Smooth muscle cell (in vitro differentiated cells): ENCODE measurements around the gene DPH5. TPM values are rescaled to one million over a fixed set of nuclear protein-coding genes. Genes with fewer than 3 reads are reported as not detected.
A peak's percentile ranks its signal among the peaks of the same experiment; 100 is the strongest.

Experiments used
- DNase-seq: peaks from one replicate; lab custom pipeline; 2025; ENCODE audit not compliant: unreplicated experiment; lab: John Stamatoyannopoulos, UW
- H2AFZ ChIP-seq: fragments of 200-600 bp; sonication (generic); 2 replicates; pipeline ENCODE4 v1.6.0; 2016; ENCODE audit warnings: antibody characterized with exemption, low read depth, mild to moderate bottlenecking
- H3F3A ChIP-seq: fragments of 200-600 bp; sonication (generic); 2 replicates; pipeline ENCODE4 v1.6.0; 2017; ENCODE audit warnings: antibody characterized with exemption, low read depth
- H3K27ac ChIP-seq: fragments of 200-600 bp; sonication (generic); 2 replicates; pipeline ENCODE4 v1.5.1; 2016; ENCODE audit warnings: low read depth, mild to moderate bottlenecking
- H3K27me3 ChIP-seq: fragments of 200-600 bp; sonication (generic); 2 replicates; pipeline ENCODE4 v1.6.1; 2016; ENCODE audit warnings: low read depth, mild to moderate bottlenecking
- H3K36me3 ChIP-seq: fragments of 200-600 bp; sonication (generic); 2 replicates; pipeline ENCODE4 v1.5.1; 2016; ENCODE audit warnings: low read depth
- H3K4me1 ChIP-seq: fragments of 200-600 bp; sonication (generic); 2 replicates; pipeline ENCODE4 v1.5.1; 2016; ENCODE audit warnings: low read depth
- H3K4me2 ChIP-seq: fragments of 200-600 bp; sonication (generic); 2 replicates; pipeline ENCODE4 v1.6.0; 2016; ENCODE audit warnings: mild to moderate bottlenecking
- H3K4me3 ChIP-seq: fragments of 200-600 bp; sonication (generic); 2 replicates; pipeline ENCODE4 v1.5.1; 2016; ENCODE audit warnings: mild to moderate bottlenecking
- H3K79me2 ChIP-seq: fragments of 200-600 bp; sonication (generic); 2 replicates; pipeline ENCODE4 v1.6.0; 2016; ENCODE audit warnings: low read depth, mild to moderate bottlenecking
- H3K9ac ChIP-seq: fragments of 200-600 bp; sonication (generic); 2 replicates; pipeline ENCODE4 v1.6.0; 2016; ENCODE audit warnings: low read depth
- H3K9me3 ChIP-seq: fragments of 200-600 bp; sonication (generic); replicated peaks from 2 replicates; pipeline ENCODE4 v1.5.1; 2016; ENCODE audit warnings: low read depth
- H4K20me1 ChIP-seq: fragments of 200-600 bp; sonication (generic); 2 replicates; pipeline ENCODE4 v1.6.0; 2016; ENCODE audit warnings: low read depth
- CTCF ChIP-seq: fragments of 200-600 bp; sonication (generic); IDR thresholded peaks from 2 replicates; pipeline ENCODE4 v1.5.1; 2017; ENCODE audit warnings: borderline replicate concordance, mild to moderate bottlenecking, antibody characterized with exemption; ENCODE audit not compliant: insufficient read depth, poor library complexity, severe bottlenecking
- WGBS: methylation state at CpG from one replicate; pipeline ENCODE4 v1.1.7; 2016; ENCODE audit warnings: low lambda C conversion rate; 5-methylcytosine and 5-hydroxymethylcytosine counted together
- polyA plus RNA-seq: library from polyadenylated mRNA; unstranded; fragments of >200 nt; fragmentation: Nextera tagmentation; extraction: Ambion mirVana; gene quantifications from 2 replicates; pipeline ENCODE4 v1.2.1, GENCODE V29; 2016
- total RNA-seq: library from RNA; depleted of rRNA; stranded (reverse); fragments of >200 nt; gene quantifications from 2 replicates; pipeline ENCODE4 v1.2.3, GENCODE V29; 2014

DPH5 gene
- total and polyA plus RNA-seq, 2 experiments from 2014 or later: 15.5 to 51.6 TPM

- no peak overlapping the region for H3K9ac ChIP-seq
- H3K4me3 ChIP-seq: no peak overlapping the region
- H3K36me3 ChIP-seq: no peaks in the 10 kb centered on the region
- no peaks in the 10 kb centered on the region for H3F3A ChIP-seq
- no peak overlapping the region for H2AFZ ChIP-seq
- no peaks in the 10 kb centered on the region for H3K9me3 ChIP-seq
- H3K4me2 ChIP-seq: no peak overlapping the region
- peaks cover 20% of the 10 kb centered on the region for H3K79me2 ChIP-seq
- TF ChIP-seq CTCF: no peak
- H3K27me3 ChIP-seq: no peaks in the 10 kb centered on the region
- H4K20me1 ChIP-seq: peaks cover 5% of the 10 kb centered on the region
- peaks cover 9% of the 10 kb centered on the region for H3K4me1 ChIP-seq
- no peak overlapping the region for H3K27ac ChIP-seq
- DNase-seq: no peak
- WGBS: 97% methylated on average over 4 of the region's 4 CpGs
These were observed 5.3 kb upstream of the DPH5 start for GRCh38 chr1:101030881-101031280.

GRCh38 chr1:101029184-101029583 lies 3.6 kb upstream of the DPH5 start:
- WGBS: 98% methylated on average over 1 of the region's 1 CpG
- Histone ChIP-seq H3K4me1 (peaks cover 9% of the 10 kb centered on the region), H4K20me1 (no peaks in the 10 kb centered on the region), H3K9me3 (no peaks in the 10 kb centered on the region), H3K27me3 (no peaks in the 10 kb centered on the region), H3K79me2 (peaks cover 20% of the 10 kb centered on the region), H3K36me3 (no peaks in the 10 kb centered on the region), H2AFZ (no peak overlapping the region), H3K4me3 (no peak overlapping the region), H3K4me2 (no peak overlapping the region), H3K9ac (no peak overlapping the region), H3F3A (no peaks in the 10 kb centered on the region), H3K27ac (no peak overlapping the region)
- no peak for DNase-seq
- no peak for TF ChIP-seq CTCF

- TF ChIP-seq CTCF: no peak
- no peak overlapping the region for H3K9ac ChIP-seq
- H3K4me2 ChIP-seq: no peak overlapping the region
- no peak overlapping the region for H3K27ac ChIP-seq
- H3F3A ChIP-seq: no peaks in the 10 kb centered on the region
- H3K36me3 ChIP-seq: no peaks in the 10 kb centered on the region
- no peaks in the 10 kb centered on the region for H3K9me3 ChIP-seq
- WGBS: 100% methylated on average over 2 of the region's 2 CpGs
- peaks cover 20% of the 10 kb centered on the region for H3K79me2 ChIP-seq
- no peak overlapping the region for H3K4me3 ChIP-seq
- H3K27me3 ChIP-seq: no peaks in the 10 kb centered on the region
- H2AFZ ChIP-seq: no peak overlapping the region
- H4K20me1 ChIP-seq: no peaks in the 10 kb centered on the region
- H3K4me1 ChIP-seq: peaks cover 9% of the 10 kb centered on the region
- no peak for DNase-seq
These were observed 2.9 kb upstream of the DPH5 start for GRCh38 chr1:101028466-101028865.

GRCh38 chr1:101027194-101027772 lies 1.7 kb upstream of the DPH5 start:
- no peaks in the 10 kb centered on the region for H3K27me3 ChIP-seq
- no peaks in the 10 kb centered on the region for H3K36me3 ChIP-seq
- 93% methylated on average over 6 of the region's 6 CpGs for WGBS
- no peak overlapping the region for H3K9ac ChIP-seq
- H3K79me2 ChIP-seq: peaks cover 20% of the 10 kb centered on the region
- H3K4me2 ChIP-seq: peak overlapping the region; percentile 90
- H2AFZ ChIP-seq: no peak overlapping the region
- TF ChIP-seq CTCF: no peak
- H3K27ac ChIP-seq: no peak overlapping the region
- no peaks in the 10 kb centered on the region for H3F3A ChIP-seq
- no peaks in the 10 kb centered on the region for H4K20me1 ChIP-seq
- H3K4me1 ChIP-seq: peaks cover 9% of the 10 kb centered on the region
- no peak overlapping the region for H3K4me3 ChIP-seq
- DNase-seq: no peak
- no peaks in the 10 kb centered on the region for H3K9me3 ChIP-seq
